HG02798 (cell line): ENCODE measurements around the gene IGBP1.
"Not testable (repeated sequence)": the region's sequence is repeated elsewhere in the genome, so short reads cannot be mapped to it uniquely, and the experiment has no call there.

ENCODE experiments used
- ATAC-seq: cut with Tn5 transposase; IDR thresholded peaks from one replicate; pipeline ENCODE4 v1.9.1; 2021; ENCODE audit warnings: mild to moderate bottlenecking; ENCODE audit not compliant: unreplicated experiment, poor library complexity

The IGBP1 gene

DNA sequence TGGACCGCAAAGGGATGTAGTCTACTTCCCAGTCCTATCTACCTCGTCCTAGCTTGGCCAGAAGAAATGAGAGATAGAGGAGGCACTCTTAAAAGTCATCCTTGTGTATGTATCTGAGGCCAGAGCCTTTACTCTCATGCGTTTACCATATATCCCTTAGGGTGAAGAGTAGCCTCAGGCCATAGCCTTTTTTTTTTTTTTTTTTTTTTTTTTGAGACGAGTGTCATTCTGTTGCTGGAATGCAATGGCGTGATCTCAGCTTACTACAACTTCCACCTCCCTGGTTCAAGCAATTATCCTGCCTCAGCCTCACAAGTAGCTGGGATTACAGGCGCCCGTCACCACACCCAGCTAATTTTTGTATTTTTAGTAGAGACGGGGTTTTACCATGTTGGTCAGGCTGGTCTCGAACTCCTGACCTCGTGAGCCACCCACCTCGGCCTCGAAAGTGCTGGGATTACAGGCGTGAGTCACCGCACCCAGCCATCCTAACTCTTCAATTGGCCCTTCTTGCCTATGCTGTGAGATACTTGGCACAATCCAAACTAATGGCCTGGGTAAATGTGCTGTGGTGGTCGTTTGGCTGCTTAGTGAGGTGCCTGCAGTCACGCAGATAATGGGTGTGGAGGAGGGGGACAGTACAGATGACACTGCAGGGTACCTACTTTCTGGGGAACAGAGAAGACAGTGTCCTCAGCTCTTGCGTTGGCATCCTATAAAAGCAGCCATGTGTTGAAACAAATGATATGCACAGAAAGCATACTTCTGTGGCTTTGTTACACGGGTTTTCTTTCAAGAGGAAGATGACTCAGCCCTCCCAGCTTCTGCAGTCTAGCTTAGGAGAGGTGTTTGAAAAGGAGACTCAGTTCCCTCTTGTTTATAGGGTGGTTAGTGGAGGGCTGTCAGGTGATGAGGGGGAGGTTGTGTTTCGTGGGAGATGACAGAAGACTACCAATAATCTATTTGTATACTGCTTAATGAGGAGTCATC lies 33.6 kb downstream of the IGBP1 start:
- ATAC-seq: no peak

DNA sequence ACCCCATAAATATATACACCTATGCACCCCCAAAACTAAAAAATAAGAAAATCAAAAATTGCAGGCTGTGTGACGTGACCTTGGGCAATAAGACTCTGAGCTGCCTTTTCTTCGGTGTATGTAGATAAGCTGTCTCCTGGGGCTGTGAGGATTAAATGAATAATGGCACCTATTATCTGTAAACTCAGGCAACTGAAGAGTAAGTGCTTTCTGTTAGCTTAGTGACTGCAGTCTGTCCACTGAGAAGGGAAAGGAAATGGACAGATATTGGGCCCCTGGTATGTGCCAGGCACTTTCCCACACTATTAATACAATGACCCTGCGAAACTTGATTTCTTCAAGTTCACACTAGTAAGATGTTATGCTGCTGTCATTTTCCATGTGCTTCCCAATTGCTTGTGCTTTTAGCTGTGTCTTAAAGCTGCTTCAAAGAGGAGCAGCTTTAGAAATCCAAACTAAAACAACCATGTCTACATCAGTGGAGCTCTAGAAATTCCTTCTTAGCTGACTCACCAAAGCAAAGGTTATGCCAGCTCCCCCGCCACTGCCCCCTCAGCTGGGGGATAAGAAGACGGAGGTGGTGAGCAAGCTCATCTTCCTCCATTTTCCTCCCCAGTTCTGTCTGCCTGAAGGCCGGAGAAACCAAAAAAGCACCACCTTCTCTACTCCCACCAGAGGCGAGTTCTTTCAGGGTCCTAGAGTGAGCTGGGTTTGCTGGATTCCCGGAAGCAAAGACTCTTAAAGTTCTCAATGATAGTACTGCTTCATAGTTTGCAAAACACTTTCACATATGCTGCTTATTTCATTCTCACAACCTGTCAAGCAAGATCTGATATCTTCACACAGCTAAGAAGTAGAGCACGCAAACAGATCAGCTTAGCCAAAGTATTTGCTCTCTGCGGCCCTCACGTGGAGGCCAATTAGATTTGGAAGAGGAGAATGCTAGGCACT lies 35.3 kb downstream of the IGBP1 start:
- no peak for ATAC-seq

DNA sequence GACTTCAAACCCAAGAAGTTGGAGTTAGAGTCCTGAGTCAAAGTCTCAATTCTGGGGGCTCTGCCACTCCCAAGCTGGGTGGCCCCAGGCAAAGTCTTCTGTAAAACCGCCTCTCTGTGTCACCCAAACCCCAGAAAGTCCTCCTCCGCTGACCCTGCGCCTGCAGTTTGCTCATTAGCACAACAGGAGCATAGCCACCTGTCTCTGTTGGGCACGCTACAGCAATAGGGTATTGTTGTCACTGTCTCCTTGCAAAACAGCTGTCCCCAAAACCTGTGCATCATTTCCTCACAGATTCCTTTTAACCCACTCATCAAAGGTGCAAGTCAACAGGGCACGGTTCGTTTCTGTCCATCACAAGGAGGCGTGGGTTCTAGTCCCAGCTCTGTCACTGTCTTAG lies 36.0 kb downstream of the IGBP1 start:
- ATAC-seq: no peak

DNA sequence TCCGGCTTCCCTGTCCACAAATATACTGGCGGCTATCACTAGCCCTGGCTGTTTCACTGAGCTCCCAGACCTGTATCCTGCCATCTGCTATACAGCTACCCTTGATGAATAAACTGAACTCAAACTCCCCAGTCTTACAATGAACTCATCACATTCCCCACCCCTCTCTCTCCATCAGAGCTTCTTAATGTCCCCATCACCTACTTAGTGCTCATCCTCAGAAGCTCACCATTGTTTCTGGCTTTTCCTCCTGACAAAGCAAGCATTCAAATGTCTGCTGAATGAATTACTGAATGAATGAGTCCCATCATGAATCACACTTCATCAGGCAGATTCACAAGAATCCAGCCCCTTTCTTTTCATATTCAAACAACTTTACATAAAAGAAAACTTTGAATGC lies 38.4 kb downstream of the IGBP1 start:
- ATAC-seq: no peak

DNA sequence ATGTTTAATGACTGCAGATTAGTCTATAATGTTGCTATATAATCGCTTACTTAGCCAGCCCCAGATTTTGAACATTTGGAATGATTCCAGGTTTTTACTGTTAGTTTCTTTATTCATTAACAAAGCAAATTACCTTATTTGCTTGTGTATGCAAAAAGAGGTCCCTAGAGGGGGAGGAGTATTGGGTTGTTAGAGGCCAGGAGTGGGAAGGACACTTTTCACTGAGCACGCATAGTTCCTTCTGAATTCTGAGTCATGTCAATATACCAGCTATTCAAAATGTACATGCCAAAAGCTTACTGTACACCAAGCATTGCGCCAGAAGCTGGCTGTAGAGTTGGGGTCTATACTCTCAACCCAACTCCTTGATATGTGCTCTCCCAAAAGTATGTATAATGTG lies 39.0 kb downstream of the IGBP1 start:
- no peak for ATAC-seq

DNA sequence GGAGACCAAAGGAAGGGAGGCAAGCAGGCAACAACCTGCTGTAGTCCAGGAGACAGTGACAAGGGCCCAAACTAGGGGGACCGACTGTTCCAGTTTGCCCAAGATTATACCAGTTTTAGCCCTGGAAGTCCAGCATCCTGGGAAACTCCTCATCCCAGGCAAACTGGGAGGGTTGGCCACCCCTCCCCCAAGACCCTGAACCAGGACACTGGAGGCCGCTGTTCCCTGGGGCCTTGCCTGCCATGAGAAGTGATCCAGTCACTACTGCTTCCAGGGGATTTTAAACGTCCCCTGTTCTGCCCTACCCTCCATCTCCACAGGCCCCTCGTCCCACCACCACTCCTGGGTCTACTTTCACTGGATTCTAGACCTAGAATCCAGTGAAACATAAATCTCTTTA lies 39.7 kb downstream of the IGBP1 start:
- no peak for ATAC-seq

DNA sequence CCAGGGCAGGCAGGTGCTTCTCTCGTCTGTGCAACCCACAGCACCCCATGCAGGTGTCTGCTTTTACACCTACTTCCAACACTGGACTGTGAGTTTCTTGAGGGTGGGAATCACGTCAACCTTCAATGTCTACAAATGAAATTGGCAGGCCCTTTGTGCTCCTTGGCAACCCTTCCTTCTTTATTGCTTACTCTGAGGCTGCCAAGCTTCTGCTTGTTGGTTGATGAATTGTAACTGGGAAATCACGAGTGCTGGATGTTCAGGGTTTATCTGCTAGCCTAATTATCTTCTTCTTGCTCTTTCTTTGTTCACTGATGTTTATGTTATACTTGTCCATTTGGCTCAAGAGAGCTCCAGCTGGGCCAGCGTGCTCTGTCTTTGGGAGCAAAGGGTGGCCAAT lies 41.5 kb downstream of the IGBP1 start:
- ATAC-seq: no peak

DNA sequence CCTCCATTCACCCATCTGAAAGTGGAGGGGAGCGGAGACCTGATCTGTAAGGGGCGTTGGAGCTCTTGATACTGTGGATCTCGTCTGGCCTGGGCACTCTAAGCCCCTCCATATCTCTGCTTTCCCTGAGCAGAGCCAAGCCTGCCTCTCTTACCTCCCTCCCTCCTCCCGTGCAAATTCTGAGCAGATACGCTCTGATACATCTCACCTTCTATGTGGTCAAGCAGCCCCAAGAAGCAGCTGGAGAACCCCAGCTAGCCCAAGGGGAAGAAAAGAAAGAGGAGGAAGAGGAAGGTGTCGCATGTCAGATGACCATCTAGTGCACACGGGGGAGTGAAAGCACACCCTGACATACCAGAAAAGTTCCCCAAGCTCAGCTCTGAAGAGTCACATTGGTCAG lies 42.1 kb downstream of the IGBP1 start:
- ATAC-seq: peak; percentile 39

DNA sequence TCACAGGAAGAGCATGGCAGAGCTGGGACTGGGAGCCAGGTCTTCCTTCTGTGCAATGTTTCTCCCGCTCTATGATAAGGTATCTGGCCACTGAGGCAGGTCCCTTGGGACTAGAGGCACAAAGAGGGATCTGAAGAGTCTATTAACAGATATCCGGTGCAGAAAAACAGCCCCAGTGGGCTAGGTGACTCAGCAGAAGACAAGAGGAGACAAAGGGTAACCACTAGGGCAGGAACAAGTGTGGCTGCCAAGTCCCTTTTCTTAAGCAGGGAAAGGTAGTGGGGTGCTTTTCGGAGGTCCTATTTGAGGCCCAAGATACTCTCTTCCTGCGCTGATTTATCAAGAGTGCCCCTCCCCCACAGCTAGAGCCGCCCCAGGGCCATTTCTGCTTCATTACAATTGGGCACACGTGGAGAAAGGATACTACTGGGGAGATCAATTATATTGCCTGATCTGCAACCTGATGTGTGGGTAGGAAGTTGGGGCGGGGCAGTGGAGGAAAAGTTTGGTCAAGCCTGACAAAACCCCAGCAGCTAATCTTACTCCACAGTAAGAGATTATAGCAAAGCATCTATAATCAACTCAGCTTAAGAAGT lies 43.8 kb downstream of the IGBP1 start, which contains the start of gene DGAT2L6:
DGAT2L6 (plus strand) TSS at position 546 of the 596 bp plus-strand sequence. CDS start 100 bp downstream, outside the sequence.
- peak; percentile 60 for ATAC-seq

DNA sequence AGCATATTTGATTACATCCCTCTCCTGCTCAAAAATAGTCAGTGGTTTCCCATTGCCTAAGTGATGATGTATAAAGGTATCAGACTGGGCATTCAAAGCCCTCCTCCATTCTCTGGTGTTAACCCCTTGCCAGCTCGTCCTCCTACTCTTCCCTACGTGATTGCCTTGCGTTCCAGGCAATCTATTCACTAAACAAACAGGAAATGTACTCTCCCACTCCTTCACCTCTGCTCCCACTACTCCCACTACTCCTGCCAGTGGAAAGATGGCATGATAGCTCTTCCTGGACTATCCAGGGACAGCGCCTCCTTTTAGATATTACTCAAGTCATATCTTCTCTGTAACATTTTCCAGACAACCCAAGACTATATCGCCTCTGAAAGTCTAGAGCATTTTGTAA lies 49.8 kb downstream of the IGBP1 start:
- no peak for ATAC-seq

DNA sequence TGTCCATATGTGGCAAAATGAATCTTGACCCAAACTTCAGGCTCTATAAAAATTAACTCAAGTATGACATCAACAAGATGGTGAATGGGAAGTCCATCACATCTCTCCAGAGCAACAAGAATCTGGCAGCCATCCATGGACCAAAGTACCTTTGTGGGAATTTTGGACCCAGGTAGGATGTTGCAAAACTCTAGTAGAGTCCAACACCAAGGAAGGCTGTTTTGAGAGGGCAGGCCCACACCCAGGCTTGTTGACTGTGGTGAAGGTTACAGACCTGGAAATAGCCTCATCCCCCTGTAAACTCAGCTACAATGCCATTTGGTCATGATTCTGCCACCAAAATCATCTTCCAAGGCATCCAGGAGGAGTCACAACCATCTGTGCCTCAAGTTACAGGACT lies 57.0 kb downstream of the IGBP1 start:
- ATAC-seq: no peak

DNA sequence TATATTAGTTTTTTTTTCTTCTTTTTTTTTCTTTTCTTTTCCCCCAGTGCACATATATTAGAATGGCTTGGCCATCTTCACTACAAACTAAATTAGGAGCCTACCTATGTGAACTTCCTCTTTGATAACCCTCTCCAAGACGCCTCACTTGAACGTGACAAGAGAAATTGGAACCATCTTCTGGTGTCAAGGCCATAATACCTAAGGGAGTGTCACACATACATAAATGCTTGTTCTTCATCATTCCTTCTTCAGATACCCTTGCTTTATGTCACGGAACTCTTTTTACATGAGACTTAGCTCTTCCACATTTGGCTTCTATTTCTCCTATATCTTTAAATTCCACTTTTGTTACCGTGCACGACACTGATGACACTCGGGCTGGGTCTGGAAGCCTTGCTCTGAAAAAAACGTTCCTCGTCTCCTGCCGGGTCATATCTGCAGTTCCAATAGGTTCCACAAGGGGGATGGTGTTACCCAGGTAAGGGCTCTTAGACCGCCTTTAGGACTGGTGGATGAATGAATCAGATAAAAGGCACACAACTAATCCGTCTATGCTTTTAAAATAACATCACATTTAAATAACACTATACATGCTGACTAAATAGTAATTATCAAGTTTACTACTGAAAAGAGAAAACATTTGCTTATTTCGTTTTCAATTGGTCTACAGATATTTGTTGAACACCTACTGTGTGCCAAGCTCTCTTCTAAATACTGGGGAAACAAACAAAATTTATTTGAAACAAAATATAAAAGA lies 63.9 kb downstream of the IGBP1 start:
- ATAC-seq: peak; percentile 81

DNA sequence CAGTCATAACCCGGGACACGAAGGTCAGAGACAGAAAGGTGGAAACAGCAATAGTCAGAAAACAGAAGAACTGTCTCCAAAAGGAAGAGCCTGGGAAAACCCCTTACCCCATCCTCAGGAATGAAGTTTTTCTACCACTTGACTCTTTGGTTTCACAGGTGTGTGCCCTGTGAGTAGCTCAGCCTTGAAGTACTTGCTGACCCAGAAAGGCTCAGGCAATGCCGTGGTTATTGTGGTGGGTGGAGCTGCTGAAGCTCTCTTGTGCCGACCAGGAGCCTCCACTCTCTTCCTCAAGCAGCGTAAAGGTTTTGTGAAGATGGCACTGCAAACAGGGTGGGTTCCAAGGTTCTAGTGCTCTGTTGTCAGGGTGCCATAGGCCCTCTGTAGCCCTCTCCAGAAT lies 68.5 kb downstream of the IGBP1 start:
- ATAC-seq: no peak

DNA sequence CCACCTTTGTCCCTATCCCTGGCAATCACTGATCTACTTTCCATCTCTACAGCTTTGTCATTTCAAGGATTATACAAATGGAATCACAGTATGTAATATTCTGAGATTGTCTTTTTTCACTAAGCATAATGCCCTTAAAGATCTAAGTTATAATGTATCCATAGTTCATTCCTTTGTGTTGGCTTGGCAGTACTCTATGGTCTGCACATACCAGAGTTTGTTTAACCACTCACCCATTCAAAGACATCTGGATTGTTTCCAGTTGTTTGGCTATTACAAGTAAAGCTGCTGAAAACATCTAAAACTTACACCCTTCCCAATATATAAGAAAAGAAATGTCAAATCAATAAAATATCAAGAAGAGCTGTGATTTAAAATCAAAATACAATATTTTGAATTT lies 75.2 kb downstream of the IGBP1 start:
- no peak for ATAC-seq

DNA sequence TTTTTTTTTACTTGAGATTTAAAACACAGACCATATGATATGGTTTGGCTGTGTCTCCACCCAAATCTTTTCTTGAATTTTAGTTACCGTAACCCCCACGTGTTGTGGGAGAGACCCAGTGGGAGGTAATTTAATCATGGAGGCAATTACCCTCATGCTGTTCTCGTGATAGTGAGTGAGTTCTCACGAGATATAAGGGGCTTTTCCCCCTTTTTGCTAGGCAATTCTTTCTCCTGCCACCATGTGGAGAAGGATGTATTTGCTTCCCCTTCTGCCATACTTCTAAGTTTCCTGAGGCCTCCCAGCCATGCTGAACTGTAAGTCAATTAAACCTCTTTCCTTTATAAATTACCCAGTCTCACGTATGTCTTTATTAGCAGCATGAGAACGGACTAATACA lies 76.3 kb downstream of the IGBP1 start:
- not testable (repeated sequence) for ATAC-seq
